MM.1S (cell line): ENCODE results near the gene GOLPH3.

ENCODE experiments used
- EZH2 ChIP-seq: fragments of 300-600 bp; sonication (generic); optimal IDR thresholded peaks from 2 replicates; pipeline ENCODE3; 2017; ENCODE audit warnings: low read depth, mild to moderate bottlenecking, antibody characterized with exemption, low read length, mixed read lengths
- TF ChIP-seq, protein P1 (sequence below): fragments of 300-600 bp; sonication (generic); IDR thresholded peaks from 2 replicates; pipeline ENCODE4 v1.5.1; 2016; ENCODE audit warnings: antibody characterized with exemption, low read length, mixed read lengths

DNA sequence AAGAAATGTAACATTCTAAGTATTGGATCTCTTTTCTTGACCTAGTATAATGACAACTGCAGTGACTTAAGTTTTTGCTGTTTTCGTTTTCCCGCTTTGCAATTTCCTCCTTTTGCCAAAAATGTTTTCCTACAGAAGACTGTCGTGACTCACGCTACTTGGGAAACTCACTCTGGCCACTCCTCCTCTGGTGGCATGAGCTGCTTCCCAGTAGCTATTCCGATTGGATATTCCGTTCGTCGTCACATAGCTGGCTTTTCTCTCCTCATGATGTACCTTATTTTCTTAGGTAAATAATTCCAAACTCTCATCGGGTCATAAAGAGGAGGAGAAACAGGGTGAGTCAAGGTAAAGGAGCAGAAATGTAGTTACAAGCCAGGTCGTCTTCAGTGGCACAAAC, 64.9 kb downstream of the GOLPH3 start:
- TF ChIP-seq EZH2: no peak
- TF ChIP-seq, protein P1, sequence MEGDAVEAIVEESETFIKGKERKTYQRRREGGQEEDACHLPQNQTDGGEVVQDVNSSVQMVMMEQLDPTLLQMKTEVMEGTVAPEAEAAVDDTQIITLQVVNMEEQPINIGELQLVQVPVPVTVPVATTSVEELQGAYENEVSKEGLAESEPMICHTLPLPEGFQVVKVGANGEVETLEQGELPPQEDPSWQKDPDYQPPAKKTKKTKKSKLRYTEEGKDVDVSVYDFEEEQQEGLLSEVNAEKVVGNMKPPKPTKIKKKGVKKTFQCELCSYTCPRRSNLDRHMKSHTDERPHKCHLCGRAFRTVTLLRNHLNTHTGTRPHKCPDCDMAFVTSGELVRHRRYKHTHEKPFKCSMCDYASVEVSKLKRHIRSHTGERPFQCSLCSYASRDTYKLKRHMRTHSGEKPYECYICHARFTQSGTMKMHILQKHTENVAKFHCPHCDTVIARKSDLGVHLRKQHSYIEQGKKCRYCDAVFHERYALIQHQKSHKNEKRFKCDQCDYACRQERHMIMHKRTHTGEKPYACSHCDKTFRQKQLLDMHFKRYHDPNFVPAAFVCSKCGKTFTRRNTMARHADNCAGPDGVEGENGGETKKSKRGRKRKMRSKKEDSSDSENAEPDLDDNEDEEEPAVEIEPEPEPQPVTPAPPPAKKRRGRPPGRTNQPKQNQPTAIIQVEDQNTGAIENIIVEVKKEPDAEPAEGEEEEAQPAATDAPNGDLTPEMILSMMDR: no peak
